ENCODE data around the gene AK5.

DNA sequence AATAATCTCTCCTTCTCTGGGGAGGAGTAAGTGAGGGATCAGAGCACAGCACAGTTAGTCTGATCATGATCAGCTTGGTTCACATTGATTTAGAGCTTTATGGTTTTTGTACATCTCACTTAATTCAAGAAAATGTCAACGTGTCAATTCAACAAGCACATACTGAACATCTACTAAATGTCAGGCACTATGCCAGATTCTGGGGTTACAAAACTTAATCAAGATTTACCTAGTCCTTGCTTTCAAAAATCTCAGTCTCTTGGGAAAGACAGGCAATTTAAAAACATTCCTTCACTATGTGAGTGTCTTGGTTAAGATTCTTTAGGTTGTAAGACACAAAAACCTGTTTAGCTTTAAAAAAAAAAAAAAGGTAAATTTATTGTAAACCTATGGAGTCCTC, 181.4 kb downstream of the AK5 start:
- TF ChIP-seq POLR2A (IDR thresholded peaks at IDR 0.05) (no peak), POLR2AphosphoS5 (IDR thresholded peaks at IDR 0.05) (no peak)
- TF ChIP-seq, protein P1, sequence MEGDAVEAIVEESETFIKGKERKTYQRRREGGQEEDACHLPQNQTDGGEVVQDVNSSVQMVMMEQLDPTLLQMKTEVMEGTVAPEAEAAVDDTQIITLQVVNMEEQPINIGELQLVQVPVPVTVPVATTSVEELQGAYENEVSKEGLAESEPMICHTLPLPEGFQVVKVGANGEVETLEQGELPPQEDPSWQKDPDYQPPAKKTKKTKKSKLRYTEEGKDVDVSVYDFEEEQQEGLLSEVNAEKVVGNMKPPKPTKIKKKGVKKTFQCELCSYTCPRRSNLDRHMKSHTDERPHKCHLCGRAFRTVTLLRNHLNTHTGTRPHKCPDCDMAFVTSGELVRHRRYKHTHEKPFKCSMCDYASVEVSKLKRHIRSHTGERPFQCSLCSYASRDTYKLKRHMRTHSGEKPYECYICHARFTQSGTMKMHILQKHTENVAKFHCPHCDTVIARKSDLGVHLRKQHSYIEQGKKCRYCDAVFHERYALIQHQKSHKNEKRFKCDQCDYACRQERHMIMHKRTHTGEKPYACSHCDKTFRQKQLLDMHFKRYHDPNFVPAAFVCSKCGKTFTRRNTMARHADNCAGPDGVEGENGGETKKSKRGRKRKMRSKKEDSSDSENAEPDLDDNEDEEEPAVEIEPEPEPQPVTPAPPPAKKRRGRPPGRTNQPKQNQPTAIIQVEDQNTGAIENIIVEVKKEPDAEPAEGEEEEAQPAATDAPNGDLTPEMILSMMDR (IDR thresholded peaks at IDR 0.05 in 8 of 11, conservative IDR thresholded peaks at IDR 0.05 in 3 of 11): no peak
